HS-5 (cell line): ENCODE measurements around the gene PRRC2A.

Experiments used
- DNase-seq: peaks from one replicate; pipeline ENCODE4 v3.0.0-alpha.2; 2012; ENCODE audit warnings: low read depth

The PRRC2A gene

DNA sequence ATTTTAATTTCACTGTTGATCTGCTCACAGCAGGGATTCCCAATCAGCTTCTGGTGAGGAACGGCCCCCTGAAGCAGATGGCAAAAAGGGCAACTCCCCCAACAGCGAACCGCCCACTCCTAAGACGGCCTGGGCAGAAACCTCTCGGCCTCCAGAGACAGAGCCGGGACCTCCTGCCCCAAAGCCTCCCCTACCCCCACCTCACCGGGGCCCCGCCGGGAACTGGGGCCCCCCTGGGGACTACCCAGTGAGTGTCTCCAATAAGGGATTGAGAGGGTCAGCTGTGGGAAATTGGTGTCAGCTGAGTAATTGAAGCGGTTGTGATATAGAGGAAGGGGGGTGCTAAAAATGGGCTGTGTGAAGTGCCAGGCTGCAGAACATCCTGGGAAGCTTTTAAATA is 6.4 kb downstream of the PRRC2A start:
- DNase-seq, result no peak

DNA sequence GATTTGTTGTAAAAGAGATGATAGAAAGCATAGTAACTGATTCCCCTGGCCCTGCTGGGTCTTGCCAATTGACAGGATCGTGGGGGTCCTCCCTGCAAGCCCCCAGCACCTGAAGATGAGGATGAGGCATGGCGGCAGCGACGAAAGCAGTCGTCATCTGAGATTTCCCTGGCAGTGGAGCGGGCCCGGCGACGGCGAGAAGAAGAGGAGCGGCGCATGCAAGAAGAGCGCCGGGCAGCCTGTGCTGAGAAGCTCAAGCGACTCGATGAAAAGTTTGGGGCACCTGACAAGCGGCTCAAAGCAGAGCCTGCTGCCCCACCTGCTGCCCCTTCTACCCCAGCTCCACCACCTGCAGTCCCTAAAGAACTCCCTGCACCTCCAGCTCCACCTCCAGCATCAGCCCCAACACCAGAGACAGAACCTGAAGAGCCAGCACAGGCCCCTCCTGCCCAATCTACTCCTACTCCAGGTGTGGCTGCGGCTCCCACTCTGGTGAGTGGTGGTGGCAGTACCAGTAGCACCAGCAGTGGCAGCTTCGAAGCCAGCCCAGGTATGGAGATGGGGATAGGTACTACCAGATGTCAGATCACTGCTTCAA is 7.3 kb downstream of the PRRC2A start:
- no peak for DNase-seq

DNA sequence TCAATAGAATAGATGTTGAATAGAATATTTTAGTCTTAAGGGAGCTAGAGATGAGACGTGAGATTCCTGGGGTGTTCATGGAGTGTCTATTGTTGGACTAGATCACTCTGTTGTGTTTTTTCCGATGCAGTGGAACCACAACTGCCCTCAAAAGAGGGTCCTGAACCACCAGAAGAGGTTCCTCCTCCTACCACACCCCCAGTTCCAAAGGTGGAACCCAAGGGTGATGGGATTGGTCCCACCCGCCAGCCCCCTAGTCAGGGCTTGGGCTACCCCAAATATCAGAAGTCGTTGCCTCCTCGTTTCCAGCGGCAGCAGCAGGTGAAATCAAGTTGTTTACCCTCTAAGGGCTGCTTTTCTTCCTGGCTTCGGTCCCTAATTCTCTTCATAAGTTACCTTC is 8.5 kb downstream of the PRRC2A start:
- no peak for DNase-seq

DNA sequence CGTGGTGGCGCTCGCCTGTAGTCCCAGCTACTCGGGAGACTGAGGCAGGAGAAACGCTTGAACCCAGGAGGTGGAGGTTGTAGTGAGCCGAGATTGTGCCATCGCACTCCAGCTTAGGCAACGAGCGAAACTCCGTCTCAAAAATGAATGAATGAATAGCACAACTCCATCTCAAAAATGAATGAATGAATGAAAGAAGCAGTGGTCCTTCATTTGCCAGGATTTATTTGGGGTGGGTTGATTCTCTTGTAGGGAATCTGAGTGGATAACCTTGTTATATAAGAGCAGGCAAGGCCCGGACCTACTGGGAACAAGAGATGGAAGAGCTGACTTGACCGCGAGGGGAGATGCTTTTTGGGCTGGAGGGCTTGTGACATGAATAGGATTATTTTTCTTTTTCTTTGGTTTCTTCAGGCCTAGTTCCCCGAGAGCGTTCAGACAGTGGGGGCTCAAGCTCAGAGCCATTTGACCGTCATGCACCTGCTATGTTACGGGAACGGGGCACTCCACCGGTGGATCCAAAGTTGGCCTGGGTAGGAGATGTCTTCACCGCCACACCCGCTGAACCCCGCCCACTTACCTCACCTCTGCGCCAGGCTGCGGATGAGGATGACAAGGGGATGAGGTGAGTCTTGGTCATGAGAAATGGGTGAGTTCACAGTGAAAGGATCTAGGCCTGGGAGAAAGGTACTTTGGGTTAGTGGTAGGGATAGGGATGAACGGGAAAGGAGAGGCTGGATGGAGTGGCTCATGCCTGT is 9.8 kb downstream of the PRRC2A start:
- DNase-seq, result no peak

DNA sequence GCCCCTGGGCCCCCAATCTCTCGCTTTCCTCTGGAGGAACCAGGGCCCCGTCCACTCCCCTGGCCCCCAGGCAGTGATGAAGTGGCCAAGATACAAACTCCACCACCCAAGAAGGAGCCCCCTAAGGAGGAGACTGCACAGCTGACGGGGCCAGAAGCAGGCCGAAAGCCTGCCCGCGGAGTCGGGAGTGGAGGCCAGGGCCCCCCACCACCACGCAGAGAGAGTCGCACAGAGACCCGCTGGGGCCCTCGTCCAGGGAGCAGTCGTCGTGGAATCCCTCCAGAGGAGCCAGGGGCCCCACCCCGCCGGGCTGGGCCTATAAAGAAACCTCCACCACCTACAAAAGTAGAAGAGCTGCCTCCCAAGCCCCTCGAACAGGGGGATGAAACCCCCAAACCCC is 10.7 kb downstream of the PRRC2A start:
- no peak for DNase-seq

DNA sequence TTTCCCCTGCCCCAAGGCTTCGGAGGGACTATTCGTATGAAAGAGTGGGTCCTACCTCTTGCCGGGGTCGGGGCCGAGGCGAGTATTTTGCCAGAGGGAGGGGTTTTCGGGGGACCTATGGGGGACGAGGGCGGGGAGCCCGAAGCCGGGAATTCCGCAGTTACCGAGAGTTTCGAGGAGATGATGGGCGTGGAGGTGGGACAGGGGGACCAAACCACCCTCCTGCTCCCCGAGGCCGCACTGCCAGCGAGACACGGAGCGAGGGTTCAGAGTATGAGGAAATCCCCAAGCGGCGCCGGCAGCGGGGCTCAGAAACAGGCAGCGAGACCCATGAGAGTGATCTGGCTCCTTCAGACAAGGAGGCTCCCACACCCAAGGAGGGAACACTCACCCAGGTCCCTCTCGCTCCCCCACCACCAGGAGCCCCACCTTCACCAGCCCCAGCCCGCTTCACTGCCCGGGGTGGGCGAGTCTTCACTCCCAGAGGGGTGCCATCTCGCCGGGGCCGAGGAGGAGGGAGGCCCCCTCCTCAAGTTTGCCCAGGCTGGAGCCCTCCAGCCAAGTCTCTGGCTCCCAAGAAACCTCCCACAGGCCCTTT is 11.3 kb downstream of the PRRC2A start:
- no peak for DNase-seq

DNA sequence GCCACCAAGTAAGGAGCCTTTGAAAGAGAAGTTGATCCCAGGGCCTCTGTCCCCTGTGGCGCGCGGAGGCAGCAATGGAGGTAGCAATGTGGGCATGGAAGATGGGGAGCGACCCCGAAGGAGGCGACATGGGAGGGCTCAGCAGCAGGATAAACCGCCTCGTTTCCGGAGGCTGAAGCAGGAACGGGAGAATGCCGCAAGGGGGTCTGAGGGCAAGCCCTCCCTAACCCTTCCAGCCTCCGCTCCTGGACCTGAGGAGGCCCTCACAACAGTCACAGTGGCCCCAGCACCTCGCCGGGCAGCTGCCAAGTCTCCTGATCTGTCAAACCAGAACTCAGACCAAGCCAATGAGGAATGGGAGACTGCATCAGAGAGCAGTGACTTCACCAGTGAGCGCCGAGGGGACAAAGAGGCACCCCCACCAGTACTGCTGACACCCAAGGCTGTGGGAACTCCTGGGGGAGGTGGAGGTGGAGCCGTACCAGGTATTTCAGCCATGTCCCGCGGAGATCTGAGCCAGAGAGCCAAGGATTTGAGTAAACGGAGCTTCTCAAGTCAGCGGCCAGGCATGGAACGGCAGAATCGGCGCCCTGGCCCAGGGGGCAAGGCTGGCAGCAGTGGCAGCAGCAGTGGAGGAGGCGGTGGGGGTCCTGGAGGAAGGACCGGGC is 11.9 kb downstream of the PRRC2A start:
- DNase-seq, result no peak

DNA sequence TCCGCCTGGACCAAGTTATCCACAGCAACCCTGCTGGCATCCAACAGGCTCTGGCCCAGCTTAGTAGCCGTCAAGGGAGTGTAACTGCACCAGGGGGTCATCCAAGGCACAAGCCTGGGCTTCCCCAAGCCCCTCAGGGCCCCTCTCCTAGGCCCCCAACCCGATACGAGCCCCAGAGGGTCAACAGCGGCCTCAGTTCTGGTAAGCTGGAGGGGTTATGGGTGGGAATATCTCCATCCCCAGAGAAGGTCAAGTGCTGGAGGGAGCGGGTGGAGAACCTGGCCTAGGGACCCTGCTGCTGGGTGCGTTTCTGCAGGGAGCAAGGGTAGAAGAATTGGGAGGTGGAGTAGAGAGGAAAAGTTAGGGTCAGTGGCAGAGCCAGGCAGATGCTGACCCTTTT is 12.9 kb downstream of the PRRC2A start:
- DNase-seq, result no peak

DNA sequence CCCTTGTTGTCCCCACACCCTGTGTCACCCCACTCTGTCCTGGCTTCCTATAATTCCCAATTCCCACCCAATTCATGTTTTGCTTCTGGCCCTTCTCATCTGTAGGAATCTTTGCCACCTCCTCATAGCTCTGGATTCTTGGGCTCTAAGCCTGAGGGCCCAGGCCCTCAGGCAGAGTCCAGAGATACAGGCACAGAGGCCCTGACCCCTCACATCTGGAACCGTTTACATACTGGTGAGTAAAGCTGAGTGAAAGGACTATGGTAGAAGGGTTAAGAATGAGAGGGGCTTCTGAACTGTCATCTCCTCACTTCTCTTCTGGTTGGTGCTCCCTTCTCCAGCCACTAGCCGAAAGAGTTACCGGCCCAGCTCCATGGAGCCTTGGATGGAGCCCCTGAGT is 13.6 kb downstream of the PRRC2A start:
- DNase-seq, result no peak

DNA sequence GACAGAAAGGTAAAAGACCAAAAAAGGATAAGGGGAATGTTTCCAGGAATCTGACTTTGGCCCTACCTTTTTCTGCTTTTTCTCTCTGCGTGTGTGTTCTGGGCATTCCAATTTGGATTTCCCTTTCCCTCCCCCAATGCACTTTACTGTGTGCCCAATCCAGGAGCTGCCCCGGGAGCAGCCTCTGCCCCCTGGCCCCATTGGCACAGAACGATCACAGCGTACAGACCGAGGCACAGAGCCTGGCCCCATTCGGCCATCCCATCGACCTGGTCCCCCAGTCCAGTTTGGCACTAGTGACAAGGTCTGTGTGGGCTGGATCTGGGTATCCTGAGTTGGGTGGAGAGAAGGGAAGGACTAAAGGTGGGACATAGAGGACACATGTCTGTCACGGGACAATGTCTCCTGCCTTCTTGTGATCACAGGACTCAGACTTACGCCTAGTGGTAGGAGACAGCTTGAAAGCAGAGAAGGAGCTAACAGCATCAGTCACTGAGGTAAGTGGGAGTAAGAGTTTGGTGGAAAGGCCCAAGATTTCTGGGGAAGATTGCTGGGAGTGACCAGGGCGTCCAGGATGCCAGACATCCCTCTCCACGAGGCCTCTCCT is 14.6 kb downstream of the PRRC2A start:
- DNase-seq, result no peak

DNA sequence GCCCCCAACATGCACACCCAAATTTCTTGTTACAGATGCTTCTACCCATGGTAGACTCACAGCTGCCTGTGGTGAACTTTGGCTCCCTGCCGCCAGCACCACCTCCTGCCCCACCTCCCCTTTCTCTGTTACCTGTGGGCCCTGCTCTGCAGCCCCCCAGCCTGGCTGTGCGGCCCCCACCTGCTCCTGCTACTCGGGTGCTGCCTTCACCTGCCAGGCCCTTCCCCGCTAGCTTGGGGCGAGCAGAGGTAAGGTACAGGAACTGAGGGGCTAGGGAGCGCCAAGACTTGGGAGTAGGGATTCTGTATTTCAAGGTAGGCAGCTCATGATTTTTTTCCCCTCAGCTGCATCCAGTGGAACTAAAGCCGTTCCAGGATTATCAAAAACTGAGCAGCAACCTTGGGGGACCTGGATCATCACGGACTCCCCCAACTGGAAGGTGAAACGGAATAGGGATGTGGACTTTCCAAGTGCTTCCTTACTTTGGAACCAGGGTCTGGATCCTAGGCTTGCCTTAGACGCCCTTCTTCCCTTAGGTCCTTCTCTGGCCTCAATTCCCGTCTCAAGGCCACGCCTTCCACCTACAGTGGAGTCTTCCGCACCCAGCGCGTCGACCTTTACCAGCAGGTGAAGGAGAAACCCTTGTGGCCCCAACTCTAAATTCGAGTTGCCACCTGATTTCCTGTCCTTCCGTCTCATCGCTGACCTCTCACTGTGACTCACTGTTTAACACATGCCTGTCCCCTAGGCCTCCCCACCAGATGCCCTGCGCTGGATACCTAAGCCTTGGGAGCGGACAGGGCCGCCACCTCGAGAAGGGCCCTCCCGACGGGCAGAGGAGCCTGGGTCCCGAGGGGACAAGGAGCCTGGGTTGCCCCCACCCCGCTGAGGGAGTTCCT is 16.4 kb downstream of the PRRC2A start:
- DNase-seq, result no peak

DNA sequence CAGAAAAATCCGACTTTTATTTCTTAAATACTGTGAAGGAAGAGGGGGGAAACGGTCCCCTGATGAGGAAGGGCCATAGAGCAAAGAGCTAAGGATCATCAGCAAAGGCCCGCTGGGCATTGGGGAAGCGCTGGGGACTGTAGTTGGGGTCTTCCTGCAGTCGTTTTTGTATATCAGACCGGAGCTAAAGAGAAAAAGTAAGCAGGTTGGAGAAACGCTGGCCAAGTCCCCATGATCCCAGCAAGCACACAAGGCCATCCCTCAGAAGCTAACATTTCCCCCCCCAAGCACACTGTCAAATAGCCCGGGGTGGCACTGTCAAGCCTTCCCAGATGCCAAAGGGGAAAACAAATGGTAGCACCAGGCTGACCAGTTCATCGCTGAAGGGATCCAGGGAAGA is 18.5 kb downstream of the PRRC2A start:
- DNase-seq, result no peak

DNA sequence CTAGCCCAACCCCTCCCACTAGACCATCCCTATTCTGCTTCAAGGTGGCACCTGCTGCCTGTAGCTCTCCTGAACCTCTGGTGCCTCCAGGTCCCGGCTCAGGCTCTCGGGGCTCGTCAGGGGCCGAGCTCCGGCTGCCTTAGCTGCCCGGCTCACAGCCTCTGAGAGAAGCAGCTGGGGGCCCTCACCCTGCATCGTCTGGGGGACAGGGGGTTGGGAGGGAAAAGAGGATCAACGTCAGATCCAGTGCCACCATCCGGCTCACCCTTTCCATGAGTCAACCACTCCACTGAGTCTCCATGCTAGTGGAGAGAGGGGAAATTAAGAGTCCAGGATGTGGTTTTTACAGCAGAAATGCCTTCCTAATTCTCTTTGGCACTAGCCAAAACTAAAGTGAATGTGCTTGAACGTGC is 18.9 kb downstream of the PRRC2A start:
- no peak for DNase-seq

DNA sequence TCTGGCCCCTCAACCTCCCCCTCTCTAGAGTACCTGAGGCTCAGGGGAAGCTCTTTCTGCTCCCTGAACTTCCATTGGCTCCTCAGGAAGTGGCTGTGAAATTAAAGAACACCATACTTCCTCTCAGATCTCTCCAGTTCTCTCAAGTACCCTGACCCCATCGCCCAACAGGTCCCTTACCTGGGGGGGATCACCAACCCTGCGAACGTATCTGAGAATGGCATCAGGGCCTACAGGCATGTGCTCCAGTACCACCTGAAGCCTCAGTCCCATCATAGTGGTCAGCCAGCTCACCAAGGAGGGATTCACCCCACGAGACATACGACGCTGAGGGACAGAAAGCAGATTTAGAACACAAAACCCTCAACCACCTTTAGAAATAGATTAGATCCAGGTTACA is 20.1 kb downstream of the PRRC2A start:
- DNase-seq, result no peak

DNA sequence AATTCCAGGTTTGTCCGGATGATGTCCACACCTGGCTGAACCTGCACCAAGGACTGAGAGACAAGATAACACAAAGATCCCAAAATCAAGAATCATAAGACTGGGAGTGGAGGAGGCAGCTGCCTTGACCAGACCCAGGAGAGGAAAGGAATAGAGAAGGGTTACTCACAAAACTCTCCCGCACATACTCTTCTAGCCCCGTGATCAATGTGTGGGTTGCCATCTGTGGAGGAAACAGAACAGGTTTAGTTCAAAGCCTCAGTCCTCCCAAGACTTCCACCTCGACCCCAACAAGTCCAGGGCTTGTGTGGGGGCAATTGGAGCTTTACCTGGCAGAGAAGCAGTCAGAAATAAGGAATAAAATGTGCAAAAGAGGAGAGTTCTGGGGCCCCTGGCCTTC is 20.9 kb downstream of the PRRC2A start:
- no peak for DNase-seq

DNA sequence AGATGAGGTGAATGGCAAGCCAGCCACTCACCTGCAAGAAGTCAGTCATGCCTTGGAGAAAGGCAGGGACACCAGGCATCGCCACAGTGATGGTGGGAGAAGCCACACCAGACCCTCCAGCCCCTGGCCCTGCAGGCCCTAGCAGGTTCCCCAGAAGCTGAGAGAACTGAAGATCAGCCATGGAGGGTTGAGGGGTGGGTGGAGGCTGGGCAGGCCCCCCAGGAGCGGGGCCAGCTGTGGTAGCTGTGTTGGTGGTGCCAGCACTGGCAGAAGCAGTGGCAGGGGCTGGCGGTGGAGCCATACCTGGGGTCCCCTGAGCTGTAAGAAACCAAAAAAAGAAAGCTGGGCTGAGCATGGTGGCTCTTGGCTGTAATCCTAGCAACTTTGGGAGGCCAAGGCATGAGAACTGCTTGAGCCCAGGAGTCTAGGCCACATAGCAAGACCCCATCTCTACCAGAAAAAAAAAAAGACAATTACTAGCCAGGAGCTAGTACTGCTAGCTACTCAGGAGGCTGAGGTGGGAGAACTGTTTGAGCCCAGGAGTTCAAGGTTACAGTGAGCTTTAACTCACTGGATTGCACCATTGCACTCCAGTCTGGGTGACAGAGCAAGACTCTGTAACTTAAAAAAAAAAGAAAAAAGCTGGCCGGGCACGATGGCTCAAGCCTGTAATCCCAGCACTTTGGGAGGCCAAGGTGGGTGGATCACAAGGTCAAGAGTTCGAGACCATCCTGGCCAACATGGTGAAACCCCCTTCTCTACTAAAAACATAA is 22.5 kb downstream of the PRRC2A start:
- no peak for DNase-seq

DNA sequence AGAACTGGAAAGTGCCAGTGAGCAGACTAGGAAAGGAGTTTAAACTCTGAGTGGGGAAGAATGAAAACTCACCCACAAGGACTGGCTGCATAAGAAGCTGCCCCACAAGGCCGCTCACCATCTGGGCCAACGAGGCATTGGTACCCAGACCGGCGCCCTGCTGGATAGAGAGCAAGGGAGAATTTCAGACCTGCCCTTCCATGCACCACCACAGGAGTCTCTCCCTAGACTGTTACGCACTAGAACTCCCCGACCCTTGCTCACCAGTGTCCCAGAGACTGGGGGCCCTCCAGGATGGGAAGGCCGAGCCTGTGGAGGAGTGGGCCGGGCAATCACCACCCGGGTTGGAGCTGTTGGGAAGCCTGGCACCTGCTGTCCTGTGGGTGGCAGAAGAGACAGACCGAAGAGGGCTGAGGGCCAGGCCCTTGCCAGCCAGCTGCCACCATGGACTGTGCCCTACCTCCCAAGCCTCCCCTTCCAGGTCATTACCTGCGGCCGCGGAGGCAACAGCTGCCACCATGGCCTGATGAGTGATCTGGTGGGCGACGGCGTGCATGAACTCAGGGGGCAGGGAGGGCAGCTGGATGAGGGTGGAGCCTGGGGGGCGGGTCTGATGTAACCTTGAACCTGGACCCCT is 23.4 kb downstream of the PRRC2A start:
- DNase-seq, result no peak

DNA sequence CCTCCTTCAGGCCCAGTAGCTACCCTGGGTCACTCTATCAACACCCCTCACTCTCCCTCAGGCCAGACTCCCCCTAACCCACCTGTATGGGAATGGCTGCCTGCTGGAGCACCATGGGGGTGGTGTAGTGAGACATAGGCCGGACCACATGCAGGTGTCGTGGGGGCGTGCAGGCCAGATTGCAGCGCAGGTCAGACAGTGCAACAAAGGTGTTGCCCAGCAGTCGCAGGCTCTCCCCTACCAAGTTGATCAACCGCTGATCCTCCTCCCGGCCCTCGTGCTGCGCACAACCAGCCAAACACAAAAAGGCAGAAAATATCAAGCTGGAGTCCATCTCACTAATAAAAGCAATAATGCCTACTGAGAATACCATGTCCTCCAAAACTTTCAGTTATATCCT is 24.8 kb downstream of the PRRC2A start:
- no peak for DNase-seq

DNA sequence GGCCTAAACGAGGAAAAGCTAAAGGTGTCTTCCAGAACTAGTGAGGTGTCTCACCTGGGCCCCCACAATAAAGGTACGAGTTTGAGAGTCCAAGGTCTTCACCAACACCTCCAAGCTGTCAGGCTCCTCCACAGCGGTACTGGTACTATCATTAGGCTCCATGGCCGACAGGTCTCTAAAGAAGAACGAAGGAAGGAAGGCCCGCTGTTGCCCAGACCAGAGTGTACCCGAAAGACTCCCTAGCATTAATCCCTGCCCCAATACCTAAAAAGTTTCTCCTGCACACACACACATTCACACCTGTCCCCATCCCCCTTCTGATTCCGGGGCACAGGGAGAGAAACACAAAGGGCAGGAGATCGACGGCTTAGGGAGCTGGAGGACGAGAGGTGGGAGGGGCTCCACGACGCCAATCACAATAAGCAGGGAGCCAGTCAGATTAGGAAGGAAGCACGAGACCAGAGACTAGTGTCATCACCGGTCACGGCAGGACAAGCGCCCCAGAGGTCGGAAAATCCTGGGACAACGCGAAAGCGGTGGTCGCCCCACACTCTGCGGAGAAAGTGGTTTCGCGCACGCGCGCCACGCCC is 31.2 kb downstream of the PRRC2A start:
- no peak for DNase-seq
